Endothelial cell of umbilical vein (primary cell): ENCODE results near the gene TMOD2.

Experiments used
- CTCF ChIP-seq, 2 donors: IDR thresholded peaks; 1 replicate in 1 of 2; 2 replicates in 1 of 2; pipeline ENCODE4 v1.5.1; 2011; ENCODE audit warnings: low read length in 2 of 2, mild to moderate bottlenecking in 2 of 2, moderate library complexity in 2 of 2, control low read depth in 1 of 2, inconsistent platforms in 1 of 2, low read depth in 1 of 2; ENCODE audit not compliant: insufficient read depth in 1 of 2; ENCODE audit errors: extremely low read depth in 1 of 2
- EZH2 ChIP-seq: IDR thresholded peaks from 2 replicates; pipeline ENCODE4 v1.6.1; 2012; ENCODE audit warnings: borderline replicate concordance, low read depth, mild to moderate bottlenecking, moderate library complexity, low read length, inconsistent platforms; ENCODE audit not compliant: severe bottlenecking
- JUN ChIP-seq: IDR thresholded peaks from 2 replicates; pipeline ENCODE4 v1.6.1; 2011; ENCODE audit warnings: borderline replicate concordance, low read depth; ENCODE audit not compliant: insufficient read length, insufficient read depth
- POLR2A ChIP-seq: IDR thresholded peaks from 2 replicates; pipeline ENCODE4 v1.6.1; 2012; ENCODE audit warnings: low read depth, mild to moderate bottlenecking, control low read depth, low read length
- POLR2AphosphoS5 ChIP-seq: IDR thresholded peaks from 2 replicates; pipeline ENCODE4 v1.6.1; 2012; ENCODE audit warnings: low read depth, mild to moderate bottlenecking, control low read depth, low read length, moderate library complexity; ENCODE audit not compliant: insufficient read depth
- TF ChIP-seq, protein P1 (sequence below): IDR thresholded peaks from 2 replicates; pipeline ENCODE4 v1.6.1; 2011; ENCODE audit not compliant: insufficient read depth, insufficient read length

DNA sequence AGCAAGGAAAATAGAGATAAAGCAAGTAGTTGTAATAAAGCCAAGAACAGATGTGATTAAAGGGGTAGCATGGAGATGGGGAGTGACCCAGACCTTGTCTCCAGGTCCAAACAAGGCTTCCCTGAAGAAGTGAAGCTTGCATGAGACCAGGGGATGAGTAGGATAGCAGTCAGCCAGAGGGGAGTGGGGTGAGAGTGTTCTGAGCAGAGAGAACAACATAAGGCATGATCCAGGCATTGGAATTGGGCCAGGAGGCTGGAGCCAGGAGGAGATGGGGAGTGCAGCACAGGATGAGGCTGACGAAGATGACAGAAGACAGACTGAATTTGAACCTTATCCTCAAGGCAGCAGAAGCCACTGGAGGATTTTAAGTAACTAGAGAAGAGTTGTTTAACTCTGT lies 7.2 kb downstream of the TMOD2 start:
- TF ChIP-seq CTCF (IDR thresholded peaks at IDR 0.05; ENCODE audit: extremely low read depth in 1 of 2, insufficient read depth in 1 of 2, low read depth in 1 of 2, low read length in 2 of 2), result no peak
- TF ChIP-seq POLR2AphosphoS5, result no peak
- no peak for TF ChIP-seq POLR2A
- no peak for TF ChIP-seq EZH2
- TF ChIP-seq, protein P1, sequence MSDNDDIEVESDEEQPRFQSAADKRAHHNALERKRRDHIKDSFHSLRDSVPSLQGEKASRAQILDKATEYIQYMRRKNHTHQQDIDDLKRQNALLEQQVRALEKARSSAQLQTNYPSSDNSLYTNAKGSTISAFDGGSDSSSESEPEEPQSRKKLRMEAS, result no peak
- TF ChIP-seq JUN, result no peak
